Measurements from ENCODE around the gene KIFC3. TPM values are rescaled to one million over a fixed set of nuclear protein-coding genes. Genes with fewer than 3 reads are reported as not detected.
"Not testable (repeated sequence)": the region's sequence is repeated elsewhere in the genome, so short reads cannot be mapped to it uniquely, and the experiment has no call there.

Gene KIFC3
- total RNA-seq, 1 donor from 2014 or later: 445 TPM

GRCh38 chr16:57739756-57740422 lies 62.4 kb downstream of the KIFC3 start:
- no peak for DNase-seq (ENCODE audit: low read depth)

- no peak for DNase-seq (ENCODE audit: low read depth)
These were observed 63.4 kb downstream of the KIFC3 start for GRCh38 chr16:57738844-57739243.

- DNase-seq (ENCODE audit: low read depth): peak; percentile 74
These were observed 65.6 kb downstream of the KIFC3 start for GRCh38 chr16:57736419-57737351.

- DNase-seq (ENCODE audit: low read depth): no peak
These were observed 66.4 kb downstream of the KIFC3 start, which contains the start of gene KATNB1 for GRCh38 chr16:57735755-57736418. Gene KATNB1, plus strand, starts transcription at chr16:57735770. Its CDS starts 1,474 bp downstream, at chr16:57737244.

- DNase-seq (ENCODE audit: low read depth): peak; percentile 100
These were observed 67.2 kb downstream of the KIFC3 start for GRCh38 chr16:57734925-57735754.

- DNase-seq (ENCODE audit: low read depth): no peak
These were observed 67.9 kb downstream of the KIFC3 start for GRCh38 chr16:57734308-57734924.

- DNase-seq (ENCODE audit: low read depth): no peak
These were observed 69.6 kb downstream of the KIFC3 start for GRCh38 chr16:57732714-57733113.

- DNase-seq (ENCODE audit: low read depth): peak; percentile 16
These were observed 70.3 kb downstream of the KIFC3 start for GRCh38 chr16:57732037-57732436.

- no peak for DNase-seq (ENCODE audit: low read depth)
These were observed 71.2 kb downstream of the KIFC3 start for GRCh38 chr16:57730771-57731730.

- DNase-seq (ENCODE audit: low read depth): not testable (repeated sequence)
These were observed 72.4 kb downstream of the KIFC3 start for GRCh38 chr16:57729852-57730251.

- DNase-seq (ENCODE audit: low read depth): no peak
These were observed 73.2 kb downstream of the KIFC3 start for GRCh38 chr16:57729182-57729484.

GRCh38 chr16:57728336-57729181 lies 73.7 kb downstream of the KIFC3 start:
- no peak for DNase-seq (ENCODE audit: low read depth)

- no peak for DNase-seq (ENCODE audit: low read depth)
These were observed 74.7 kb downstream of the KIFC3 start for GRCh38 chr16:57727610-57728009.

GRCh38 chr16:57726433-57726947 lies 75.8 kb downstream of the KIFC3 start:
- no peak for DNase-seq (ENCODE audit: low read depth)

GRCh38 chr16:57725976-57726375 lies 76.3 kb downstream of the KIFC3 start:
- DNase-seq (ENCODE audit: low read depth): no peak

GRCh38 chr16:57725554-57725953 lies 76.7 kb downstream of the KIFC3 start:
- DNase-seq (ENCODE audit: low read depth): no peak

- DNase-seq (ENCODE audit: low read depth): no peak
These were observed 77.1 kb downstream of the KIFC3 start for GRCh38 chr16:57725151-57725550.

- no peak for DNase-seq (ENCODE audit: low read depth)
These were observed 77.8 kb downstream of the KIFC3 start for GRCh38 chr16:57724531-57724930.

- peak; percentile 11 for DNase-seq (ENCODE audit: low read depth)
These were observed 79.1 kb downstream of the KIFC3 start for GRCh38 chr16:57723170-57723569.
